ENCODE data around the gene ZNF845.
A peak's percentile ranks its signal among the peaks of the same experiment; 100 is the strongest.
"Not testable (repeated sequence)": the region's sequence is repeated elsewhere in the genome, so short reads cannot be mapped to it uniquely, and the experiment has no call there.

Gene ZNF845

GRCh38 chr19:53360056-53360455 is 26.5 kb downstream of the ZNF845 start:
- not testable (repeated sequence) for H3K4me1 Mint-ChIP-seq (ENCODE audit: low read depth); H3K27ac Mint-ChIP-seq; H3K27me3 Mint-ChIP-seq; H3K4me3 Mint-ChIP-seq
- Mint-ChIP-seq H3K9me3 (ENCODE audit: low read depth) (peaks cover 12% of the 10 kb centered on the region), H3K36me3 (peaks cover 15% of the 10 kb centered on the region)

- Mint-ChIP-seq H3K9me3 (ENCODE audit: low read depth) (peaks cover 8% of the 10 kb centered on the region), H3K36me3 (peaks cover 20% of the 10 kb centered on the region), H3K27me3 (no peaks in the 10 kb centered on the region), H3K27ac (peak within 1 kb of the TSS; percentile 91), H3K4me3 (peak within 1 kb of the TSS; percentile 94), H3K4me1 (ENCODE audit: low read depth) (peaks cover 28% of the 10 kb centered on the region)
These were observed 31.8 kb downstream of the ZNF845 start, which contains the start of gene ZNF525 for GRCh38 chr19:53365134-53365898. Gene ZNF525 (plus strand): TSS chr19:53365705. CDS start chr19:53372282, 6,577 bp downstream.

- peaks cover 23% of the 10 kb centered on the region for H3K36me3 Mint-ChIP-seq
- H3K4me1 Mint-ChIP-seq (ENCODE audit: low read depth): peaks cover 28% of the 10 kb centered on the region
These were observed 32.4 kb downstream of the ZNF845 start for GRCh38 chr19:53365899-53366493.

GRCh38 chr19:53372196-53372595 is 38.6 kb downstream of the ZNF845 start:
- no peak overlapping the region for H3K4me3 Mint-ChIP-seq
- H3K27ac Mint-ChIP-seq: no peak overlapping the region
- H3K36me3 Mint-ChIP-seq: peaks cover 54% of the 10 kb centered on the region
- peaks cover 7% of the 10 kb centered on the region for H3K9me3 Mint-ChIP-seq (ENCODE audit: low read depth)
- H3K27me3 Mint-ChIP-seq: no peaks in the 10 kb centered on the region
- H3K4me1 Mint-ChIP-seq (ENCODE audit: low read depth): peaks cover 9% of the 10 kb centered on the region

More at GRCh38 chr19:53365899-53366493, 32.4 kb downstream of the ZNF845 start:
- peak overlapping the region; percentile 91 for H3K27ac Mint-ChIP-seq
- H3K9me3 Mint-ChIP-seq (ENCODE audit: low read depth): peaks cover 8% of the 10 kb centered on the region
- H3K4me3 Mint-ChIP-seq: peak overlapping the region; percentile 94
- no peaks in the 10 kb centered on the region for H3K27me3 Mint-ChIP-seq

- Mint-ChIP-seq H3K27me3 (no peaks in the 10 kb centered on the region), H3K36me3 (peaks cover 57% of the 10 kb centered on the region), H3K9me3 (ENCODE audit: low read depth) (peaks cover 7% of the 10 kb centered on the region), H3K4me1 (ENCODE audit: low read depth) (no peaks in the 10 kb centered on the region), H3K4me3 (no peak overlapping the region), H3K27ac (no peak overlapping the region)
These were observed 40.7 kb downstream of the ZNF845 start for GRCh38 chr19:53374288-53374687.

GRCh38 chr19:53374743-53375142 is 41.2 kb downstream of the ZNF845 start:
- Mint-ChIP-seq H3K27me3 (no peaks in the 10 kb centered on the region), H3K36me3 (peaks cover 60% of the 10 kb centered on the region), H3K4me3 (no peak overlapping the region), H3K27ac (no peak overlapping the region), H3K4me1 (ENCODE audit: low read depth) (no peaks in the 10 kb centered on the region), H3K9me3 (ENCODE audit: low read depth) (peaks cover 7% of the 10 kb centered on the region)

GRCh38 chr19:53381376-53381775 is 47.8 kb downstream of the ZNF845 start:
- Mint-ChIP-seq H3K4me1 (ENCODE audit: low read depth) (no peaks in the 10 kb centered on the region), H3K4me3 (no peak overlapping the region), H3K36me3 (peaks cover 79% of the 10 kb centered on the region), H3K27ac (no peak overlapping the region), H3K27me3 (no peaks in the 10 kb centered on the region), H3K9me3 (ENCODE audit: low read depth) (peaks cover 38% of the 10 kb centered on the region)

GRCh38 chr19:53388168-53388567 is 54.6 kb downstream of the ZNF845 start:
- H3K27me3 Mint-ChIP-seq: no peaks in the 10 kb centered on the region
- H3K4me3 Mint-ChIP-seq: no peak overlapping the region
- H3K4me1 Mint-ChIP-seq (ENCODE audit: low read depth): no peaks in the 10 kb centered on the region
- H3K27ac Mint-ChIP-seq: no peak overlapping the region
- H3K9me3 Mint-ChIP-seq (ENCODE audit: low read depth): peaks cover 32% of the 10 kb centered on the region
- H3K36me3 Mint-ChIP-seq: peaks cover 40% of the 10 kb centered on the region

GRCh38 chr19:53388904-53389303 is 55.4 kb downstream of the ZNF845 start:
- Mint-ChIP-seq H3K27me3 (no peaks in the 10 kb centered on the region), H3K4me3 (no peak overlapping the region), H3K4me1 (ENCODE audit: low read depth) (no peaks in the 10 kb centered on the region), H3K27ac (no peak overlapping the region), H3K9me3 (ENCODE audit: low read depth) (peaks cover 26% of the 10 kb centered on the region), H3K36me3 (peaks cover 39% of the 10 kb centered on the region)

GRCh38 chr19:53389571-53389970 is 56.0 kb downstream of the ZNF845 start:
- Mint-ChIP-seq H3K4me1 (ENCODE audit: low read depth) (peaks cover 1% of the 10 kb centered on the region), H3K9me3 (ENCODE audit: low read depth) (peaks cover 24% of the 10 kb centered on the region), H3K27me3 (no peaks in the 10 kb centered on the region), H3K4me3 (no peak overlapping the region), H3K27ac (no peak overlapping the region), H3K36me3 (peaks cover 35% of the 10 kb centered on the region)

- Mint-ChIP-seq H3K9me3 (ENCODE audit: low read depth) (peaks cover 20% of the 10 kb centered on the region), H3K4me1 (ENCODE audit: low read depth) (peaks cover 4% of the 10 kb centered on the region), H3K4me3 (no peak overlapping the region), H3K36me3 (peaks cover 31% of the 10 kb centered on the region), H3K27ac (no peak overlapping the region), H3K27me3 (no peaks in the 10 kb centered on the region)
These were observed 56.4 kb downstream of the ZNF845 start for GRCh38 chr19:53389978-53390377.

- peaks cover 17% of the 10 kb centered on the region for H3K36me3 Mint-ChIP-seq
- no peaks in the 10 kb centered on the region for H3K27me3 Mint-ChIP-seq
- peaks cover 25% of the 10 kb centered on the region for H3K4me1 Mint-ChIP-seq (ENCODE audit: low read depth)
- H3K27ac Mint-ChIP-seq: no peak overlapping the region
- peak overlapping the region; percentile 91 for H3K4me3 Mint-ChIP-seq
- peaks cover 8% of the 10 kb centered on the region for H3K9me3 Mint-ChIP-seq (ENCODE audit: low read depth)
These were observed 61.0 kb downstream of the ZNF845 start for GRCh38 chr19:53394522-53394973.

- peaks cover 27% of the 10 kb centered on the region for H3K4me1 Mint-ChIP-seq (ENCODE audit: low read depth)
- H3K4me3 Mint-ChIP-seq: peak within 1 kb of the TSS; percentile 91
- peaks cover 7% of the 10 kb centered on the region for H3K9me3 Mint-ChIP-seq (ENCODE audit: low read depth)
- H3K27ac Mint-ChIP-seq: peak within 1 kb of the TSS; percentile 90
- no peaks in the 10 kb centered on the region for H3K27me3 Mint-ChIP-seq
- H3K36me3 Mint-ChIP-seq: peaks cover 19% of the 10 kb centered on the region
These were observed 61.7 kb downstream of the ZNF845 start, which contains the start of gene ZNF765 for GRCh38 chr19:53394974-53395839. Gene ZNF765 (plus strand): TSS chr19:53395149. CDS start chr19:53398016, 2,867 bp downstream.

GRCh38 chr19:53395840-53396524 is 62.4 kb downstream of the ZNF845 start:
- Mint-ChIP-seq H3K27ac (peak overlapping the region; percentile 90), H3K4me3 (peak overlapping the region; percentile 91), H3K4me1 (ENCODE audit: low read depth) (peaks cover 29% of the 10 kb centered on the region), H3K36me3 (peaks cover 22% of the 10 kb centered on the region)
- not testable (repeated sequence) for H3K27me3 Mint-ChIP-seq; H3K9me3 Mint-ChIP-seq (ENCODE audit: low read depth)
